ENCODE results near the gene USP46.

USP46 gene

GRCh38 chr4:52617336-52618020 is 41.6 kb downstream of the USP46 start:
- no peak for DNase-seq

- DNase-seq, result no peak
Observed at GRCh38 chr4:52614241-52614640, 44.9 kb downstream of the USP46 start.

- no peak for DNase-seq
Observed at GRCh38 chr4:52612341-52612740, 46.8 kb downstream of the USP46 start.

- no peak for DNase-seq
Observed at GRCh38 chr4:52611030-52611555, 48.0 kb downstream of the USP46 start.

- no peak for DNase-seq
Observed at GRCh38 chr4:52606726-52607125, 52.4 kb downstream of the USP46 start.

GRCh38 chr4:52606040-52606439 is 53.1 kb downstream of the USP46 start:
- DNase-seq, result no peak

GRCh38 chr4:52604215-52604614 is 54.9 kb downstream of the USP46 start:
- no peak for DNase-seq

- no peak for DNase-seq
Observed at GRCh38 chr4:52600275-52600674, 58.8 kb downstream of the USP46 start.

- DNase-seq, result no peak
Observed at GRCh38 chr4:52595001-52595400, 64.1 kb downstream of the USP46 start.

GRCh38 chr4:52592287-52592686 is 66.8 kb downstream of the USP46 start:
- DNase-seq, result no peak

GRCh38 chr4:52588771-52589591 is 70.1 kb downstream of the USP46 start:
- peak; percentile 42 for DNase-seq

GRCh38 chr4:52588097-52588496 is 71.0 kb downstream of the USP46 start:
- DNase-seq, result peak; percentile 26

GRCh38 chr4:52586069-52586468 is 73.0 kb downstream of the USP46 start:
- DNase-seq, result no peak

GRCh38 chr4:52585379-52585778 is 73.7 kb downstream of the USP46 start:
- DNase-seq, result no peak

- no peak for DNase-seq
Observed at GRCh38 chr4:52579602-52580272, 79.4 kb downstream of the USP46 start.

- DNase-seq, result no peak
Observed at GRCh38 chr4:52578951-52579350, 80.2 kb downstream of the USP46 start.

GRCh38 chr4:52577624-52577962 is 81.5 kb downstream of the USP46 start:
- DNase-seq, result no peak

- no peak for DNase-seq
Observed at GRCh38 chr4:52576961-52577623, 82.0 kb downstream of the USP46 start.

GRCh38 chr4:52576326-52576725 is 82.8 kb downstream of the USP46 start:
- no peak for DNase-seq

- DNase-seq, result no peak
Observed at GRCh38 chr4:52575406-52575805, 83.7 kb downstream of the USP46 start.

- DNase-seq, result no peak
Observed at GRCh38 chr4:52574036-52574435, 85.1 kb downstream of the USP46 start.

GRCh38 chr4:52573551-52573950 is 85.5 kb downstream of the USP46 start:
- DNase-seq, result no peak

- DNase-seq, result no peak
Observed at GRCh38 chr4:52572936-52573485, 86.1 kb downstream of the USP46 start.

All from right hindlimb (tissue), 1 donor.